Measurements from ENCODE around the gene PARP8. TPM values are rescaled to one million over a fixed set of nuclear protein-coding genes. Genes with fewer than 3 reads are reported as not detected.
"Not testable (repeated sequence)": the region's sequence is repeated elsewhere in the genome, so short reads cannot be mapped to it uniquely, and the experiment has no call there.

Gene PARP8
- total and polyA plus RNA-seq, 2 of the 4 experiments (the other 2 are of a cell fraction): 6.9 to 8.2 TPM

DNA sequence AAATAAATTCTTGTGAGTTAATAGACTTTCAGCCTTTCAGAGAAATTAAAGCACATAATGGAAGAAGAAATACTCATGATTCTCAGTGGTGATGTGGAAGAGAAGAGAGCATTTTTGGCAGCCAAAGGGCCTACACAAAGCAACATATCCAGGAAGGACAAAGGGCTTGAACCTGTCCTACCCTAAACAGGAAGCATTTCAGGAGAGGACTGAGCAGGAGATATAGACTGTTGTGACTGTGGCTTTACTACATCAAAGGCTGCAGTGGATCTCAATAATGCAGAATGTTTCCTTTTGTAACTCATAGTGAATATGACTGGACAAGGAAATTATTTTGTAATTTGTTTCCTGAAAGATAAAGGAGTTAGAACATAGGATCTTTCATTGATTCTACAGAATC is 1.3 kb upstream of the PARP8 start:
- no peak overlapping the region for H3K56ac ChIP-seq (ENCODE audit: extremely low read depth, insufficient read depth, low read length)
- no peaks in the 10 kb centered on the region for H3K36me3 ChIP-seq (ENCODE audit: control insufficient read depth, insufficient read depth, low read length)
- DNase-seq: no peak
- H4K8ac ChIP-seq (ENCODE audit: low read depth in 2 of 2, low read length in 2 of 2): no peak overlapping the region
- in situ Hi-C loops (cut with MboI; ENCODE audit: low sequenced_read_pairs): no loop called here
- H3K27ac ChIP-seq (ENCODE audit: insufficient read depth, low read length): no peak overlapping the region
- no peak overlapping the region for H3K4me3 ChIP-seq (ENCODE audit: insufficient read depth, low read depth, low read length)
- H3K14ac ChIP-seq (replicated peaks; ENCODE audit: low read depth, low read length): no peak overlapping the region
- no peak overlapping the region for H2BK5ac ChIP-seq (ENCODE audit: low read depth, low read length, poor library complexity, severe bottlenecking)
- no peak overlapping the region for H2AK5ac ChIP-seq (ENCODE audit: low read depth, low read length)
- H3K27me3 ChIP-seq (ENCODE audit: control insufficient read depth, insufficient read depth, low read length): no peaks in the 10 kb centered on the region
- H4K5ac ChIP-seq (ENCODE audit: low read depth, low read length): no peak overlapping the region
- H3K9me1 ChIP-seq (ENCODE audit: insufficient read depth, low read length): no peaks in the 10 kb centered on the region
- no peak overlapping the region for H2BK120ac ChIP-seq (ENCODE audit: low read depth, low read length)
- ChIA-PET POLR2A (ENCODE audit: unreplicated experiment) (no interaction called here), CTCF (no interaction called here)
- H2AK9ac ChIP-seq (replicated peaks; ENCODE audit: low read depth, low read length, poor library complexity): no peak overlapping the region
- H3K79me1 ChIP-seq (ENCODE audit: low read depth in 1 of 2, low read length in 2 of 2): peaks cover 0 to 7% of the 10 kb centered on the region in 2 experiments; a peak in 3 of 4 replicates
- no peak overlapping the region for H3K4me2 ChIP-seq (ENCODE audit: low read depth, low read length)
- no peak overlapping the region for H3K4ac ChIP-seq (ENCODE audit: low read depth, low read length)
- no peaks in the 10 kb centered on the region for H4K20me1 ChIP-seq (ENCODE audit: insufficient read depth, low read length)
- H3K18ac ChIP-seq (ENCODE audit: low read depth, low read length): no peak overlapping the region
- no peak overlapping the region for H3K9ac ChIP-seq (ENCODE audit: low read depth, low read length)
- no peak overlapping the region for H4K91ac ChIP-seq (ENCODE audit: insufficient read depth, low read depth, low read length)
- no TSS peak for BruUV-seq (replicated peaks)
- no peak overlapping the region for H2BK20ac ChIP-seq (ENCODE audit: low read depth, low read length)
- no peak overlapping the region for H2AFZ ChIP-seq (replicated peaks; ENCODE audit: low read length, poor library complexity)
- TF ChIP-seq CEBPB (IDR thresholded peaks at IDR 0.05; ENCODE audit: low read depth, low read length): no peak
- no peak for TF ChIP-seq NFE2L2 (IDR thresholded peaks at IDR 0.05; ENCODE audit: low read depth, low read length)
- no peak for TF ChIP-seq MAZ (IDR thresholded peaks at IDR 0.05; ENCODE audit: borderline replicate concordance, low read depth, low read length)
- TF ChIP-seq MAFK (IDR thresholded peaks at IDR 0.05; ENCODE audit: low read depth, low read length): no peak
- no peak for TF ChIP-seq CTCF (conservative IDR thresholded peaks at IDR 0.05; ENCODE audit: low read depth, low read length)
- intact Hi-C loops (cut with micrococcal nuclease): loop anchor here (10.0 kb wide), 1 partner anchor 50 kb away; no protein-coding TSS in a partner anchor
- H2BK15ac ChIP-seq (ENCODE audit: low read depth, low read length): no peak overlapping the region
- H3K9me3 ChIP-seq (ENCODE audit: control insufficient read depth, insufficient read depth, low read length): no peaks in the 10 kb centered on the region
- ATAC-seq (ENCODE audit: low read depth): no peak
- dilution Hi-C loops (cut with HindIII; ENCODE audit: low sequenced_read_pairs, unreplicated experiment): no loop called here
- no peaks in the 10 kb centered on the region for H3K4me1 ChIP-seq (ENCODE audit: control insufficient read depth, insufficient read depth, low read length)
- H3K23ac ChIP-seq (ENCODE audit: low read depth, low read length): no peak overlapping the region

DNA sequence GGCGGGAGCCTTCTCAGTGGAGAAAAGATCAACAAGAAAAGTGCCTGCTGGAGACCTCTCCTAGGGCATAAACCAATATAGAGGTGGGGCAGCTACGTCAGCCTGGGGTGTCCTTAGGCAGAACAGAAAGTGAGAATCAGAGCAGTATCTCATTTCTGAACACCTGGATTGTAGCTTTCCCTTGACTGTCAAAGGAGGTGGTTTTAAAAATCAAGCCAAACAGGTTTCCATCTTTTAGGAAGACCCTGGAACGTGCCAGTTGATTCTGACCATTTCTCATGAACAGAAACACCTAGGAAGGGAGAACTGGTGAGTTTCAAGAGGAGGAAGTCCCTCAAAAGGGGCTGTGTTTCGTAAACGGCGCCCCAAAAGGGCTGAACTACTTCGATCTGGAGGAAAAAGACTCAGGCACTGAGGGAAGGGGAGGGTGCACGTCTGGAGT is 655 bp upstream of the PARP8 start:
- H4K5ac ChIP-seq (ENCODE audit: low read depth, low read length); H3K27ac ChIP-seq (ENCODE audit: insufficient read depth, low read length); H2BK5ac ChIP-seq (ENCODE audit: low read depth, low read length, poor library complexity, severe bottlenecking); H3K9me3 ChIP-seq (ENCODE audit: control insufficient read depth, insufficient read depth, low read length); H3K4me1 ChIP-seq (ENCODE audit: control insufficient read depth, insufficient read depth, low read length); H3K14ac ChIP-seq (replicated peaks; ENCODE audit: low read depth, low read length); H2AFZ ChIP-seq (replicated peaks; ENCODE audit: low read length, poor library complexity); H2BK20ac ChIP-seq (ENCODE audit: low read depth, low read length); H4K91ac ChIP-seq (ENCODE audit: insufficient read depth, low read depth, low read length); H4K20me1 ChIP-seq (ENCODE audit: insufficient read depth, low read length); H3K79me1 ChIP-seq (ENCODE audit: low read depth in 1 of 2, low read length in 2 of 2); H3K27me3 ChIP-seq (ENCODE audit: control insufficient read depth, insufficient read depth, low read length); H2AK5ac ChIP-seq (ENCODE audit: low read depth, low read length); dilution Hi-C loops (cut with HindIII; ENCODE audit: low sequenced_read_pairs, unreplicated experiment); H3K9me1 ChIP-seq (ENCODE audit: insufficient read depth, low read length); CTCF ChIA-PET; ATAC-seq (ENCODE audit: low read depth); H2AK9ac ChIP-seq (replicated peaks; ENCODE audit: low read depth, low read length, poor library complexity); in situ Hi-C loops (cut with MboI; ENCODE audit: low sequenced_read_pairs); H3K36me3 ChIP-seq (ENCODE audit: control insufficient read depth, insufficient read depth, low read length); H2BK120ac ChIP-seq (ENCODE audit: low read depth, low read length); H3K9ac ChIP-seq (ENCODE audit: low read depth, low read length); BruUV-seq (replicated peaks); H3K56ac ChIP-seq (ENCODE audit: extremely low read depth, insufficient read depth, low read length); POLR2A ChIA-PET (ENCODE audit: unreplicated experiment); DNase-seq: not testable (repeated sequence)
- Histone ChIP-seq H3K23ac (ENCODE audit: low read depth, low read length) (0 out of 2 replicates have a peak overlapping the region, but pooled peaks have one; percentile 0), H3K18ac (ENCODE audit: low read depth, low read length) (0 out of 2 replicates have a peak overlapping the region, but pooled peaks have one; percentile 25), H2BK15ac (ENCODE audit: low read depth, low read length) (peak overlapping the region; percentile 15; the same call in 1 of the 3 replicates), H3K4me2 (ENCODE audit: low read depth, low read length) (peak overlapping the region; percentile 52), H3K4ac (ENCODE audit: low read depth, low read length) (peak overlapping the region; percentile 37; the same call in 1 of the 2 replicates), H4K8ac (ENCODE audit: low read depth in 2 of 2, low read length in 2 of 2) (peak overlapping the region in 1 of 2 experiments; percentile 19; a peak in 1 of 4 replicates), H3K4me3 (ENCODE audit: insufficient read depth, low read depth, low read length) (peak overlapping the region; percentile 100)
- intact Hi-C loops (cut with micrococcal nuclease): loop anchor here (2.0 to 10.0 kb wide), 2 partner anchors 51 to 79 kb away; no protein-coding TSS in a partner anchor
- no CpG with 5 or more reads among the region's 8 CpGs for WGBS, 2 experiments (ENCODE audit: extremely low coverage in 2 of 2, insufficient read length in 1 of 2)

All from IMR-90 (cell line).